Upper lobe of right lung (tissue), 1 donor: Measurements from ENCODE around the gene OTOP2. TPM values are rescaled to one million over a fixed set of nuclear protein-coding genes. Genes with fewer than 3 reads are reported as not detected.

Source experiments
- ATAC-seq: fragments of 200-7000 bp; cut with Tn5 transposase; one replicate; pipeline ENCODE4 v1.9.1; 2020; ENCODE audit warnings: mild to moderate bottlenecking, moderate library complexity
- DNase-seq: peaks from one replicate; pipeline ENCODE4 v3.0.0-alpha.2; 2020
- H3K27ac ChIP-seq: fragments of 200-600 bp; one replicate; pipeline ENCODE4 v1.8.0; 2022
- H3K27me3 ChIP-seq: fragments of 200-600 bp; one replicate; pipeline ENCODE4 v1.8.0; 2022; ENCODE audit warnings: mild to moderate bottlenecking
- H3K36me3 ChIP-seq: fragments of 200-600 bp; one replicate; pipeline ENCODE4 v1.8.0; 2022
- H3K4me1 ChIP-seq: fragments of 200-600 bp; one replicate; pipeline ENCODE4 v1.8.0; 2022
- H3K4me3 ChIP-seq: fragments of 200-600 bp; one replicate; pipeline ENCODE4 v1.8.0; 2022; ENCODE audit warnings: mild to moderate bottlenecking
- H3K9me3 ChIP-seq: fragments of 200-600 bp; one replicate; pipeline ENCODE4 v1.8.0; 2022
- intact Hi-C: fragments of 100-400 bp; cut with DNase I; formaldehyde crosslinking; loops from one replicate; pipeline ENCODE4 v1.11.0; 2022
- total RNA-seq: library from RNA; stranded (reverse); fragmentation: NEBNext Ultra II Directional; extraction: Animal tissue kit (Norgen Biotek cat#: 25700); gene quantifications from one replicate; pipeline ENCODE4 v1.2.1, GENCODE V29; 2021
- TF ChIP-seq, protein P1 (sequence below): fragments of 200-600 bp; IDR thresholded peaks from one replicate; pipeline ENCODE4 v1.8.0; 2022; ENCODE audit warnings: antibody characterized with exemption
- donor health status: DM: no; HTN: yes; CAD: no; lungs with severe emphysema.

Gene OTOP2
- total RNA-seq, 1 donor from 2014 or later: not detected

DNA sequence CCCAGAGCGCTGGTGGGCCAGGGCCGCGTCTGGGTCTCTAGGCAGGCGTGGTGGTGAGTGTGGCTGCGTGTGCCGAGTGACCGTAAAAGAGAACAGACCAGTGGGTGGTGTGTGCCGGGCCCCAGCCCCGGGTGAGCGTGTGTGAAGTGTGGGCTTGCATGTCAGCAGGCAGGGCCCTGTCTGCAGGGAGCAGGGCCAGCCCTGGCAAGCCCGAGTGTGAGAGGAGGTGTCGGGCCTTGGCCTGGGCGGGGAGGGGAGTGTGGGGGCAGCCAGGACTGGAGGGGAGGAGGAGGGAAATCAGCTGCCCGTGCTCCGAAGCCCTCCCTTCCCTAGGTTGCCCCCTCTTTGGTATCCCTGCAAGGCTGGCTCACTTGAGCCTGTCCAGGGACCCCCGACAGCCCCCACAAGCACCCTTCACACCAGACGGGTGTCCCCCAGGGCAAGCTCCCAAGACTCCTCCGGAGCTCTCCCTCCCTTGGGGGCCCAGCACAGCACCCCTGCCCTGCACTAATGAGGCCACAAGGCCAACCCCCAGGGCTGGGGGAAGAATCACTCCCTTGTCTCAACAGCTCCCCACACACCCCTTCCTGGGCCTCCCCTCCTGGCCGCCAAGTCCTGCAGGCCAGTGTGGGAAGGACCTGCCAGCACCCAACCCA is 2.9 kb upstream of the OTOP2 start:
- peaks cover 77% of the 10 kb centered on the region for H3K27me3 ChIP-seq
- TF ChIP-seq, protein P1, sequence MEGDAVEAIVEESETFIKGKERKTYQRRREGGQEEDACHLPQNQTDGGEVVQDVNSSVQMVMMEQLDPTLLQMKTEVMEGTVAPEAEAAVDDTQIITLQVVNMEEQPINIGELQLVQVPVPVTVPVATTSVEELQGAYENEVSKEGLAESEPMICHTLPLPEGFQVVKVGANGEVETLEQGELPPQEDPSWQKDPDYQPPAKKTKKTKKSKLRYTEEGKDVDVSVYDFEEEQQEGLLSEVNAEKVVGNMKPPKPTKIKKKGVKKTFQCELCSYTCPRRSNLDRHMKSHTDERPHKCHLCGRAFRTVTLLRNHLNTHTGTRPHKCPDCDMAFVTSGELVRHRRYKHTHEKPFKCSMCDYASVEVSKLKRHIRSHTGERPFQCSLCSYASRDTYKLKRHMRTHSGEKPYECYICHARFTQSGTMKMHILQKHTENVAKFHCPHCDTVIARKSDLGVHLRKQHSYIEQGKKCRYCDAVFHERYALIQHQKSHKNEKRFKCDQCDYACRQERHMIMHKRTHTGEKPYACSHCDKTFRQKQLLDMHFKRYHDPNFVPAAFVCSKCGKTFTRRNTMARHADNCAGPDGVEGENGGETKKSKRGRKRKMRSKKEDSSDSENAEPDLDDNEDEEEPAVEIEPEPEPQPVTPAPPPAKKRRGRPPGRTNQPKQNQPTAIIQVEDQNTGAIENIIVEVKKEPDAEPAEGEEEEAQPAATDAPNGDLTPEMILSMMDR: no peak
- H3K9me3 ChIP-seq: no peaks in the 10 kb centered on the region
- H3K36me3 ChIP-seq: no peaks in the 10 kb centered on the region
- intact Hi-C loops: no loop called here
- no peak overlapping the region for H3K4me3 ChIP-seq
- peaks cover 20% of the 10 kb centered on the region for H3K4me1 ChIP-seq
- DNase-seq: no peak
- H3K27ac ChIP-seq: no peak overlapping the region
- ATAC-seq: no peak

DNA sequence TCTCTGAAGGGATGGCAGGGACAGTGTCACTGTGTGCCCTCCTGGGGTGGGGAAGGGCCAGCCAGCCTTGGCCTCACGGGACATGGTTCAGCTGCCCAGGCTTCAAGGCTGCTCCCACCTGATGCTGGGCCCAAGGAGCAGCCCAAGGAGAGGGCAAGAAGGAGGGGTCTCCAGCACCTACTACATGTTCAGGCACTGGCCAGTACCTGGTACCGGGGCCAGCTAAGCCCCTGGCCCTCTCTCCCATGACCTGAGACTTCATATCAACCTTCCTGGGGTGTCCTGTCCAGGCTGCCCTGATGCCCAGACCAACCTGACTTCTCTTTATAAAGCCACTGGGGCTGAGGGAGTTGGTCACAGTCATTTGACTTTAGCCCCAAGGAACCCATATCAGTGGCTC is 2.3 kb upstream of the OTOP2 start:
- DNase-seq (no peak), ATAC-seq (no peak)
- TF ChIP-seq, protein P1: no peak
- H3K27ac ChIP-seq: no peak overlapping the region
- intact Hi-C loops: no loop called here
- no peaks in the 10 kb centered on the region for H3K9me3 ChIP-seq
- H3K36me3 ChIP-seq: no peaks in the 10 kb centered on the region
- H3K4me3 ChIP-seq: no peak overlapping the region
- H3K4me1 ChIP-seq: peaks cover 20% of the 10 kb centered on the region
- peaks cover 80% of the 10 kb centered on the region for H3K27me3 ChIP-seq

GRCh38 chr17:74922172-74922571 is 1.9 kb upstream of the OTOP2 start:
- H3K27ac ChIP-seq: no peak overlapping the region
- no peak overlapping the region for H3K4me3 ChIP-seq
- TF ChIP-seq, protein P1: no peak
- H3K36me3 ChIP-seq: no peaks in the 10 kb centered on the region
- H3K27me3 ChIP-seq: peaks cover 84% of the 10 kb centered on the region
- ATAC-seq: no peak
- DNase-seq: no peak
- H3K9me3 ChIP-seq: no peaks in the 10 kb centered on the region
- intact Hi-C loops: no loop called here
- H3K4me1 ChIP-seq: peaks cover 20% of the 10 kb centered on the region

DNA sequence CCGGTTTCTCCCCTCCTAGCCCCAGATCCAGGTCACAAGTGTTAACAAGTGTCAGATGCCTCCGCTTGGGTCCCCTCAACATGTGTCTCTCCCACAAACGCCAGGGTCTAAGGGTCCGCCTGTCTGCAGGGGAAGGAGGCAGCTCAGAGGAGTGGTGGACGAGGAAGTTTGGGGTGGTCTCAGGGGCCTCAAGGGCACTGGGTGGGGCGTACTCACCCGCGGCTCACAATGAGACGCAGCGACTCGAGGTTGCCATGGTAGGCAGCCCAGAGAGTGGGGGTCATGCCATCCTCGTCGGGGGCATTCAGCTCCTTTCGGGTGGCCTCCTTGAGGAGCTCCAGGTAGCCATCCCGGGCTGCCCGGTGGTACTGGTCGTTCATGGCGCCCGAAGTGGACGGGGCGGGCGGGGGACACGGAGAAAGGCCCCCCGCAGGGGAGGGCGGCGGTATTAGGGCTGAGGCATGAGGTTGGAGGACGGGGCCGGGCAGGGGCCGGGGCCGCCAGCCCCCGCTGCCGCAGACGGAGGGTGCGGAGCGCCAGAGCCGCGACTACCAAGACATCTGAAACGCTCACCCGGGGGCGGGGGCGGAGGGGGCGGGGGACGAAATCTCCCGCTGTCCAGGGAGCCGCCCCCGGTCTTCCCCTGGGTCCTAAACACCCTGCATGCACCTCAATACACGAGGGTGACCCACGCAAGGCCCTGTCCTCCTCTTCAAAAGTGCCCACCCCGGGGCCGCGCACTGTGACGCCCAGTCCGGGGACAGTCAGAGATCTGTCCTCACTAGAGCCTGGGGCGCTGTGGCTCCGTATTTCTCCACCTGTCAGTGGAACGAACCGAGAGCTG is 1.2 kb upstream of the OTOP2 start, which contains the start of gene USH1G:
TSS of gene USH1G (minus strand) at position 562 of the 844 bp plus-strand sequence. CDS start at position 380, 182 bp downstream.
- TF ChIP-seq, protein P1: no peak
- no peaks in the 10 kb centered on the region for H3K36me3 ChIP-seq
- H3K9me3 ChIP-seq: no peaks in the 10 kb centered on the region
- ATAC-seq (peak; percentile 8), DNase-seq (no peak)
- H3K4me3 ChIP-seq: peak within 1 kb of the TSS; percentile 38
- H3K27me3 ChIP-seq: peaks cover 87% of the 10 kb centered on the region
- H3K27ac ChIP-seq: no peak within 1 kb of the TSS
- intact Hi-C loops: no loop called here
- H3K4me1 ChIP-seq: peaks cover 20% of the 10 kb centered on the region

- ATAC-seq (peak; percentile 85), DNase-seq (peak; percentile 90)
- Histone ChIP-seq H3K27me3 (peaks cover 83% of the 10 kb centered on the region), H3K27ac (no peak overlapping the region), H3K36me3 (no peaks in the 10 kb centered on the region), H3K4me3 (peak overlapping the region; percentile 38), H3K4me1 (peaks cover 20% of the 10 kb centered on the region), H3K9me3 (no peaks in the 10 kb centered on the region)
- TF ChIP-seq, protein P1: peak; percentile 86
- intact Hi-C loops: no loop called here
Measured at GRCh38 chr17:74923538-74924249, 379 bp upstream of the OTOP2 start.
